NT2/D1 (cell line): ENCODE data around the gene TICRR.

Experiments
- YY1 ChIP-seq: IDR thresholded peaks from 2 replicates; pipeline ENCODE4 v1.6.1; 2011; ENCODE audit not compliant: insufficient read length, insufficient read depth
- ZNF274 ChIP-seq: IDR thresholded peaks from 2 replicates; pipeline ENCODE4 v1.6.1; 2011; ENCODE audit warnings: mild to moderate bottlenecking, low read depth, low read length

- no peak for TF ChIP-seq ZNF274
- no peak for TF ChIP-seq YY1
Observed at GRCh38 chr15:89672221-89673164, 97.2 kb downstream of the TICRR start.
